Right lobe of liver (tissue), 4 donors: Measurements from ENCODE around the gene KCND3.

ENCODE experiments used
- POLR2A ChIP-seq: fragments of 450-650 bp; IDR thresholded peaks from one replicate; pipeline ENCODE4 v1.6.1; 2017; ENCODE audit warnings: antibody characterized with exemption, mild to moderate bottlenecking
- TF ChIP-seq, protein P1 (sequence below), 4 donors: fragments of 200-600 bp in 3 of 4; fragments of 450-650 bp in 1 of 4; IDR thresholded peaks; one replicate each; pipeline versions ENCODE4 v1.5.1 to v1.8.0; 2016 to 2022; ENCODE audit warnings: antibody characterized with exemption in 4 of 4, mild to moderate bottlenecking in 2 of 4
- donor health status: DM: no; HTN: no; CAD: no.
- donor health status: DM: no; HTN: no; CAD: no.
- donor health status: DM: no; HTN: yes; CAD: no.

DNA sequence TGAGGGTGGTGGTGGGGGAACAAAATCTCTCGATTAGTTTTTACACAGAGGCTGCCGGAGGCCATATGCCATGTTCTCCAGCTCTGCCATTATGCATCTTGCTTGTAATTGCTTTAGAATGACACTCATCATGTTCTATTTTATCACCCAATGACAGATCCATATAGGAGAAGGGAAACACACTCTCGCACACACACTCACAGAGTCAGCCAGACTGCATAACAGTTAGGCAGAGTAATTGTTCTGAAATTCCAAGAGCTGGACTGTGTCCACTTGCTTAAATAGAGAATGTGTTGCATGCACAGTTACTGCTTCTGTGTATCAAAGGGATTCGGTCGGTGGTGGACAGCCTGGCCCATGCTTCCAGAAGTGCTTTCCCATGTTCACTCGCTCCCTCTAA, 30.6 kb downstream of the KCND3 start:
- TF ChIP-seq, protein P1, sequence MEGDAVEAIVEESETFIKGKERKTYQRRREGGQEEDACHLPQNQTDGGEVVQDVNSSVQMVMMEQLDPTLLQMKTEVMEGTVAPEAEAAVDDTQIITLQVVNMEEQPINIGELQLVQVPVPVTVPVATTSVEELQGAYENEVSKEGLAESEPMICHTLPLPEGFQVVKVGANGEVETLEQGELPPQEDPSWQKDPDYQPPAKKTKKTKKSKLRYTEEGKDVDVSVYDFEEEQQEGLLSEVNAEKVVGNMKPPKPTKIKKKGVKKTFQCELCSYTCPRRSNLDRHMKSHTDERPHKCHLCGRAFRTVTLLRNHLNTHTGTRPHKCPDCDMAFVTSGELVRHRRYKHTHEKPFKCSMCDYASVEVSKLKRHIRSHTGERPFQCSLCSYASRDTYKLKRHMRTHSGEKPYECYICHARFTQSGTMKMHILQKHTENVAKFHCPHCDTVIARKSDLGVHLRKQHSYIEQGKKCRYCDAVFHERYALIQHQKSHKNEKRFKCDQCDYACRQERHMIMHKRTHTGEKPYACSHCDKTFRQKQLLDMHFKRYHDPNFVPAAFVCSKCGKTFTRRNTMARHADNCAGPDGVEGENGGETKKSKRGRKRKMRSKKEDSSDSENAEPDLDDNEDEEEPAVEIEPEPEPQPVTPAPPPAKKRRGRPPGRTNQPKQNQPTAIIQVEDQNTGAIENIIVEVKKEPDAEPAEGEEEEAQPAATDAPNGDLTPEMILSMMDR (IDR thresholded peaks at IDR 0.05) = no peak
- TF ChIP-seq POLR2A = no peak
